HG02623 (cell line): ENCODE results near the gene MALRD1.

Experiments
- ATAC-seq: cut with Tn5 transposase; IDR thresholded peaks from one replicate; pipeline ENCODE4 v1.9.1; 2021; ENCODE audit warnings: moderate library complexity; ENCODE audit not compliant: unreplicated experiment

MALRD1 gene

DNA sequence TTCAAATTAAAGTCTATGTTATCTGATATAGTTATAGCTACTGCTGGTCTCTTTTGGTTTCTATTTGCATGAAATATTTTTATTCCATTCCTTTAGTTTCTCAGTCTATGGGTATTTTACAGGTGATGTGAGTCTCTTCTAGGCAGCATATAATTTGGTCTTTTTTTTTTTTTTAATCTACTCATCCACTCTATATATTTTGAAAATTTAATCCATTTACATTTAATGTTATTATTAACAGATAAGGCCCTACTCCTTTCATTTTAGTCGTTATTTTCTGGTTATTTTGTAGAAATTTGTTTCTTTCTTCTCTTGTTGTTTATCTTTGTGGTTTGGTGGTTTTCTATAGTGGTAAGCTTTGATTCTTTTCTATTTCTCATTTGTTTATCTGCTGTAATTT is 58.8 kb downstream of the MALRD1 start:
- ATAC-seq: no peak

DNA sequence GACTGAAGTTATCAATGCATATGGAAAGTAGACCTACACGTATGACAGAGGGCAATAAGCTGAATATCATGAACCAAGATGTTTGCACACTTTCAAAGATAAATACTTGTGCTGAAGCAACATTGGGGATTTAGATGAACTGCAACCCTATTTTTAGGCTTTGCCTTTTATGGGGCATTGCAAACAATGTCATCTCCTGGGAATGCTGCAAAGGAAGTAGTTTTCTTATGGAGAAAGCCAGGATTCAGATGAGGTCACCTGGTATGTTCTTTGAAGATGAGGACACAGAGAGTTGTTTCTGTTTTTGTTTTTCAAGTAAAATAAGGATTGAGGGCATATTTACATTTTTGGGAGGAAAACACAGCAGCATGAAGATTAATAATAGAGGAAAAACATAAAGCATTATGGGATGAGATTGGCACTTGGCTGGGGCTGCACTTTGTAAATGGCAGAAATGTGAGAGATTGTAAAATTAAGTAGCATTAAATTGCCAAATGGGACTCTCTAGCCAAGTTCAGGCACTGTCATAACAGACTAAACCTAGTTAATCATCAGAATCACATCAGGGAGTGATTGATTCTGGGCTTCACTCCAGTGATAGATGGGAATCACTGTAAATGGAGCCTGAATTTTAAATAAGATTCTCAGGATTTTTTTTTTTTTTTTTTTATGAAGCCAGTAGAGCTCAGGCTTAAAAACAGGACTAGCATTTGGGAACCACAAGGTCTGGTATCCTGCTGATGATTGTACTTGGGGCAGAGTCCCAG is 63.1 kb downstream of the MALRD1 start:
- ATAC-seq: no peak

DNA sequence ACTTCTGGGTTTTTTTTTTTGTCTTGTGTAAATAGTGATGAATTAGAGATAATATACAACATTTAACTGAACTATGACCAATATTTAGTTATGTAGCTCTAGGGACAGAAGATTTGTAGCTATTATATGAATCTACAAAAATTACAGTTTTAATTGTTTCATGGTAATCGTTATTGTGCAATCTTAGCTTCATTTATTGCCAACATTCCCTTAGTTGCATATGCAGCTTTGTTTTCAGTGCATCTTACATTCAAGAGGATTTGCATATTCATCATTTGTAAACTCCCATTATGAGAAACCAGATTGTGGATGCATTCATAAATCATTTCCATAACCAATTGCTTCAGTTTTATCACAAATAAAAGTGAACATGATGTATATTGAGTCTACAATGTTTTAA is 68.8 kb downstream of the MALRD1 start:
- no peak for ATAC-seq

DNA sequence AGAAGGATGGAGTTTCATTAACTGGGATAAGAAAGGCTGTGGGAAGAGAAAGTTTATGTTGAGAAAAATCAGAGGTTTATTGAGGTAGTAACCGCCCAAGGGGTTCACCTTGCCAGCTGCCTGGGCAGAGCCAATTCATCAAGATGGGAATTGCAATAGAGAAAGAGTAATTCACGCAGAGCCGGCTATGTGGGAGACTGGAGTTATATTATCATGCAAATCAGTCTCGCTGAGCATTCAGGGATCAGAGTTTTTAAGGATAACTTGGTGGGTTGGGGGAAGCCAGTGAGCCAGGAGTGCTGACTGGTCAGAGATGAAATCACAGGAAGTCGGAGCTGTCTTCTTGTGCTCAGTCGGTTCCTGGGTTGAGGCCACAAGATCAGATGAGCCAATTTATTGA is 70.6 kb downstream of the MALRD1 start:
- ATAC-seq: no peak

DNA sequence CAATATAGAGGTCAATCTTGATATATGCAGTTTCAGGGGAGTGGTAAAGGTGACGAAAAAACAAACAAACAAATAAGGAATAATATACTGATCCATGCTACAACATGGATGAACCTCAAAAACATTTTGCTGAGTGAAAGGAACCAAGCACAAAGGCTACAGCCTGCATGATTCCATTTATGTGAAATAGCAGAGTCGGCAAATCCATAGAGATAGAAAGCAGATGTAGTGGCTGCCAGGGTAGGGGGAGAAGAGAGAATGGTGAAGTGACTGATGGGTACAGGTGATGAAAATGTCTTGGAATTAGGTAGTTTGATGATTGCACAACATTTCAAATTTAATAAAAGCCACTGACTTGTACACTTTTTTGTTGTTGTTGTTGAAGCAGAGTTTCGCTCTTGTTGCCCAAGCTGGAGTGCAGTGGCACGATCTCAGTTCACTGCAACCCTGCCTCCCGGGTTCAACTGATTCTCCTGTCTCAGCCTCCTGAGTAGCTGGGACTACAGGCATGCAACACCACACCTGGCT is 71.8 kb downstream of the MALRD1 start:
- ATAC-seq: no peak

DNA sequence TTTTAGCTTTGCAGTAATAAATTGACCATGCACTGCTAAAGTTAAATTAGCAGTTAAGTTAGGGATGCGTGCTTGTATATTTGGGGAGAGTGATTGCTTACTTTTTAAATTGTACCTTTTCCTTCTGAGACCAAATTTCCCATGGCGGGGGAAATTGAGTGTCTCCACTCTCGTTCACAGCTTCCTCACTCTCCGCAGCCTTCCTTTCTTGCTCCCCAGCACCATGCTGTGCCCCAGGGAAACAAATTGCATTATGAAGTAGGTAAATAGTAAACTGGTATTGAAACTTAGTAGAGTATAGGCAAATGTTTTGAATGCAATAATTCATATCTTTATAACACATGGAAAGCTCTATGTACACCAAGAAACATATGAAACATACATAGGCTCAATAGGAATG is 85.4 kb downstream of the MALRD1 start:
- ATAC-seq: no peak

DNA sequence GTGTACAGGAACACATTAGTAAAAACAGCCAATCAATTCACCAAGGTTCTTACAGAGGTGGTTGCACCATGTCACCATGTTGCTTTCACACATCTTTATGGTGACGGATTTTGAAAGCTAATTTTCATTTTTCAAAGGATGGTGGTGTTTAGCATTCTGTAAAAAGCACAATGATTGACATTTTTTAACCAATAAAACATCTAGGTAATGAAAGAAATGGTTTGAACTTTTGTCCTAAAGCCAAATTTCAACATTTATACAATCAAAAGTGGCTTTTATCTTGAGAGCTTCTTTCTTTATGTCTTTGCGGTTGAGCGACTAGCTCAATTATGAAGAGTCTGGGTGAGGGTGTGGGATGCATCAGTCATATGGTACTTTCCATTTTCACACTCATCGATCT is 94.4 kb downstream of the MALRD1 start:
- ATAC-seq: no peak

DNA sequence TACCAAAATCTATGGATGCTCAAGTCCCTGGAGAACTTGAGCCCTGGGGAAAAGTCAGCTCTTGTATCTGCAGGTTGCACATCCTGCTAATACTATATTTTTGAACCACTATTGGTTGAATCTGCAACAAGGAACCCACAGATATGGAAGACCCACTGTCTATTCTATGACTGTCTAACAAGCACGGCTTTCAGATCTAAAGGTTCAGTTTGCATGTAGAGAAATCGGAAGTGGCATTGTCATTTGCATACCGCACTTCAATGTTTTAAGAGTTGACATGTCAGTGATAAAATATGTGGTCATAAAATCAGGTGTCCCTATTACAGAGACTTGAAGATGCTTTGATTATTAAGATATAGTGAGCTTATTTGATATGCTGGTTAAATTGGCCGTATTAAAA is 95.6 kb downstream of the MALRD1 start:
- no peak for ATAC-seq

DNA sequence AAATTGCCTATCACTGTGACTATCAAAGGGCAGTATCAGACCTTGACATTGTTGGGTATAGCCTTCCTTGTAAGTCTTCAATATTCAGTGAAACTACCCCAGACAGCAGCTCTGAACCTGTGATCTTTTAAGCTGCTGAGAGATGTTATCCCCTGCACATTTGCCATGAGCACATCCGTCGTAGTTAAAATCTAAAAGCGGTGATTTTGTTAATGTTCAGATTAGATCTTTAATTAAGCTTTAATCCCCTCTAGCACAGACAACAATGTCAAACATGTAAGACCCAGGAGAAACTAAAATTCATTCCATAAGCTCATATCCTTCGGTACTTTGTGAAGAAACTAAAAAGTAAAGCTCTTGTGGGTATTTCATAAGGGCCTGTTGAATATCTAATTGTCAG is 105.8 kb downstream of the MALRD1 start:
- ATAC-seq: no peak

DNA sequence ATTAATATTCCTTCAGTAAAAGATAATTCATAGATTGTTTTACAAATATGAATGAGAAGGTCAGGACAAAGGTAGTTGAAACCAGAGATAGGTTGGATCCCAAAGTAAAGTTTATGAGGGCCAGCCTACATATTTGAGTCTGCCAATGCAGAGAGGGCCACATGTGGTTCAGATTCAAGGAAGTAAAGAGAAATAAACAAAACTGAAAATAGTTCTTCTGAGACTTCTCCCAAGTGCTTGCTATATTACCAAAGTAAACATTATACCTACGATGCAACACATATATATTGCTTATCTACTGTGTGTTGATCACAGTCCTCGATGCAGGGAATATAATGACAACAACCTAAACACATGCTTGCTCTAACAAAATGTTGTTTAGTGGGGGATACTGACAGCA is 109.8 kb downstream of the MALRD1 start:
- ATAC-seq: no peak

DNA sequence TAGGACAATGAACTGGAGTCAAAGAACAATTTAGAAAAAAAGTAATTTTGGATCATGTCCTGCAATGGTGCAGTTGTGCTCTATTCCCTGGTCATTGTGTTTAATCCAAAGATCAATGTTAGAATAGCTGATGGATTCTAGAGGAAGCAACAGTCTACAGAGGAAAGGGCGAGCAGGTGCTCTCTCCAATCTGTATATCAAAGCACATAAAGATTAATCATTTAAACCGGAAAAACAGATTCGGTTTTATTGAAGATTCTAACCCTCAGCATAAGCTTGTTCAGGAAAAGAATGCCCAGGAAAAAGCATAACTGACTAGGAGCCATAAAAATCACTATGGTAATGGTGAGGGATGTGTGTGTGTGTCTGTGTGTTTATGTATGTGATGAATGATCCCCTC is 110.3 kb downstream of the MALRD1 start:
- no peak for ATAC-seq

DNA sequence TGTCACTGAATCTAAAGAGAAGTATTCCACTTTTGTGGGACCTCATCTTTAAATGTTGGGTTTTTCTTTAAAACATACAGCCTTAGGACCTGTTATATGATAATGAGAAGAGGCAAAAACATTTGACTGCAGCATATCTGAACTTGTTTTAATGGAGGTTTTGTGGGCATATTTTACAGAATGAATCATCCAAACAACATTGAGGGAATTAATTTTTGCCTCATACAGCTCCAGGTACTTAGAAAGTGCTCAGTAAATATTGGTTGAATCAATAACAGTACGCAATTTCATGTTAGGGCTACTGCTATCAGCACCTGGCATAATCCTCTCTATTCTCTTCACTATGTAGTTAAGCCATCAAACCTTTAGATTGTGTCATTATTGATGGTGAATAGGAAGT is 115.9 kb downstream of the MALRD1 start:
- ATAC-seq: no peak

DNA sequence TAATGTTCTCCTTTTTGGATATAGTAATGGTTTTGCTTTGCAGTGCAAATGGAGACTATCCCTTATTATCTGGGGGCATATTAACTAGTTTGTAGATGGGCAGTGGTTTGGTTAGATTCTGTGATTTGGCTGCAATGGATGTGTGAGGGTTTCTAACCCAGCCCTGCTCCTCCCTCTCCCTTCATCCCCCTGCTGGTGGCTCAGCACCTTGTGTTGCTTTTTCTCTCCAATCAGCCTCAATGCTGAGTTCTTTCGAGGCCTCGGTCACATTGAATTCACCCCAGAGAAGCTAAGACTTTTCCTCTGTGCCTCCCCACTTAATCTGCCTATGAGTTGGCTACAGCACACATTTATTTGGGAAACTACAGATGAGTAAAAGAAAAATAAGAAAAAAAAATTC is 120.0 kb downstream of the MALRD1 start:
- ATAC-seq: no peak

DNA sequence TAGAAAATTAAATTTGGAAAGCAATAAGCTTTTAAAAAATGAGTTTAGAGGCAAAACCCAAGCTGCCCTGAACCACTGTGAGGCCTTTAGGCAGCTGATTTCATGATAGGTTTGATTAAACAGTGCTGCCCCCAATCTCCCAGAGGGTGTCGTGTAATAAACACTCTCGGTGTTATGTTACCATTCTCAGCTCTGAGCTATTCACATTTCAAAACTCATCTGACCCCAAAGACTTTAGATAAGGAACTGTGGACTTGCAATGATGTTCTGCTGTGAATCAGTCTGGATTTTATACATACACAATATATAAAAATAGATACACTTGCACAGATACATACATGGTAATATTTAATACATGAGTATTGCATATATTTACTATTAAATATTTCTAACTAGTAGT is 120.4 kb downstream of the MALRD1 start:
- ATAC-seq: no peak

DNA sequence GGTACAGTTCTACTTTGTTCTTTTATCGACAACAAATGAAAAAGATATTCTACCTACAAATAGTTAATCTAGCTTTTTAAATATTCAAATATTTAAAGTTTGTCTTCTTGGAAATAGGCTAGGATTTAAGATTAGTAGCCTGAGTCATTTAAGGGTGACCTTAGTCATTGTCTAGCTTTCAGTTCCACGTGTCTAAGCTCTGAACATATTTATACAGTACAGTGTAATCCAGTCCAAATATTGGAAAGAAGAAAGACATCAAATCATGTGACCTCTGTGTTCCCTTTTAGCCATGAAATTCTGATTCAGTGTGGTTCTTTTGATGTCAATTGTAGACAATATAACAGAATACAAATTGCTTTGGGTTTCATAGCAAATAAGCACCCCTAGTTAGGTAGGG is 121.1 kb downstream of the MALRD1 start:
- ATAC-seq: no peak

DNA sequence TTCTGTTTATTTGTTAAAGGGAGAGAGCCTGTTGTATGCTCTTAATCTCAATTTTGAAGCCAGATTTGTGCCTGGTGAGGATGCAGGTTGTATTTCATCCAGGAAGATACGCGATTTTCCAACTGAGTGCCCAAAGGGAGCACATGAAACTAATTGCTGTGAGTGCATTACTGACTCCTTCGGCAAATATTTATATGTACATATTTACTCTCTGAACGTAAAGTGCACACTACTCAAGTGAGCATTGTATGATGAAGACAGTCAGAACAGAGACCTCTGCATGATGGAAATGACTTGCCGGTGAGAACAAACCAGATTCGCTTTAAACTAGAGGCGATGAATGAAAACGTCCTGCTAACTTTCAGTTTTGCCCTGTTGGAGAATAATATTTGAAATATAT is 130.1 kb downstream of the MALRD1 start:
- no peak for ATAC-seq

DNA sequence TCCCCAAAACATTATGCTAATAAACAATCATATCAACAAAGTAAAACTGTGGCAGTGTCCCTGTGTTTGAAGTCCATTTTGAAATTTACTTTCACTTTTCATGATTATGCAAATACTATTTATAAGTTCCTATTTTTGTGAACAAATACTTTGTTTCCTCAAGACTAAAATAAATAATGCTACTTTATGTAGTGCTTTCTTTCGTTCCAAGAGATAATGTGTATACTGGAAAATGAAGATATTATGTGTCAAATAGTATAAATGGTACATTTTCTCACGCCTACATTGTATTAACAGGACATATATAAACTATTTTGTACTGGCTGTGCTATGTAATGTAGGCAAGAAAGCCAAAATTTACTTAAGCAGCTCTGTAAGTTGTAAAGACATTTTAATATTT is 136.3 kb downstream of the MALRD1 start:
- ATAC-seq: no peak

DNA sequence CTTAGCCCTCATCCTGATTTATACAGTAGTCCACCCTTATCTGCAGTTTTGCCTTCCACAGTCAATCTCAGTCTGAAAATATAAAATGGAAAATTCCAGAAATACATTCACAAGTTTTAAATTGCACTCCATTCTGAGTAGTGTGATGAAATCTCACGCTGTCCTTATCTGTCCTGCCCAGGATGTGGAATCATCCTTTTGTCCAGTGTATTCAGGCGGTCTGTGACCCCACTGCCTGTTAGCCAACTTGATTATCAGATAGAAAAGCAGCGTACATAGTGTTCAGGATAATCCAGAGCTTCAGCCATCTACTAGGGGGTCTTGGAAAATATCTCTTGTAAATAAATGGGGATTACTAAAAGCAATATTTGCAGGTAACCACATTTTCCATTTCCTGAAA is 146.3 kb downstream of the MALRD1 start:
- no peak for ATAC-seq

DNA sequence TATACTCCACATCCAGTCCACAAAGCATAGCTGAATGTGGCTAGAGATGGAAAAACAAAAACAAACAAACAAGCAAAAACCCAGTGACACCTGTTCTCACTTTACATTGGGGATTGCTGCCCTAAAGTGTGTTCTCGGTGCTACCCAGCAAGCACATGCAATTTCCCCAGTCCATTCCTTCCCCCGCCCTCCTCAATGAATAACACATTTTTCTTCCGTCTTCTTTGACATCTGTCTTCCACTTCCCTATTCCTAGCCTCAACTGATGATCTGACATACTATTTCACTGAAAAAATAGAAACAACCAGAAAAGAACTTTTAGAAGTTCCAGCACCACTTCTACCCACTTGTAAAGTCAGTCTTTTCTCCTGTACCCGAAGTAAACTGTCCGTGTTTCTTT is 147.1 kb downstream of the MALRD1 start:
- no peak for ATAC-seq

DNA sequence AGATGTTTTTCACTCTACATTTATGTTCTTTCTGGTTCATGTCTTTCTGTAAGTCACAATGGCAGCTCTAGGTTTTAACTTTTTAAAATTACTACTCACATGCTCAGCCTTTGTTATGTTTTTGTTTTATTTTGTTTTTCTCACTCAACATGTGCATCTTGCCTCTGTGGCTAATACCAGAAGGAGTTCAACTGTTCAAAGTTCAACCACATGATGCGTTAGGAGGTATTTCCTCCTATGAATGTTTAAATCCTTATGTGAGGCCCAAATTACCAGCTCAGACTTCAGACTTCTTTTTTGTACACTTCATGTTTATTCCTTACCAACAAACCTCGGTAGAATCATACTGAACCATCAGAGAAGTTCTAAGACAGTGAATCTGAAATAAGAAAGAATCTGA is 151.6 kb downstream of the MALRD1 start:
- no peak for ATAC-seq

DNA sequence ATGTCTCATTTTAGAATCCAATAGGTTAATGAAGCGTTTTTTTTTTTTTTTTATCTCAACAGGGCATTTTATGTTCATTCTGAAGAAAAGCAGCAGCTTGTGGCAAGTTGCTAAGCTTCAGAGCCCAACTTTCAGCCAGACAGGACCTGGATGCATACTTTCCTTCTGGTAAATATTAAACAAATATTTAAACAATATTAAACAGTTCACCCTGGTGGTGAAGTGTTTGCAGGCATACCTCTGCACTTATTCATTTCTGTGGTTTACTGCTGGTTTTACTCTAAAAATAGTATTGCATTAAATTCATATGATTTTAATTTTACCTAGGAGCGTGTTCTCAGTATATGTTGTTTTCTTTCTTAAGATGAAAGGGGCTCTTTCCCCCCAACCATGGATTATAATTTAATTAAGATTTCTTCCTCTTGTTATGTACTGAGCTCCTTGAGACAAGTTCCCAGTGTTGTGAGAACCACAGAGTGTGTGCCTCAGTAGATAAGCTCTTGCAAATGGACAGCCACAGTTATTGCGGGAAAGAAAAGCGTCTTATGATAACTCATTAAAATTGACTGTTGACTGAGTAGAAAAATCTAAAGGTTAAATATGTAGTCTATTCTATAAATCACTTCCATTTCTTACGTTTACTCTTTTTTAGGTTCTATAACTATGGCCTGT is 155.8 kb downstream of the MALRD1 start:
- ATAC-seq: no peak

DNA sequence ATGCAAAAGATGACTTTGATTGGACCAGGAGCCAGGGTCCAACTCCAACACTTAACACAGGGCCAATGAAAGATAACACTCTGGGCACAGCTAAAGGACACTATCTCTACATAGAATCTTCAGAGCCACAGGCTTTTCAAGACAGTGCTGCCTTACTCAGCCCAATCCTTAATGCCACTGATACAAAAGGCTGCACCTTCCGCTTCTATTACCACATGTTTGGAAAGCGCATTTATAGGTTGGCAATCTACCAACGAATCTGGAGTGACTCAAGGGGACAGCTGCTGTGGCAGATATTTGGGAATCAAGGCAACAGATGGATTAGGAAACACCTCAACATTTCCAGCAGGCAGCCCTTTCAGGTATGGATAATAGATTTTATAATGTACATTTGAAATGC is 160.7 kb downstream of the MALRD1 start:
- ATAC-seq: no peak

DNA sequence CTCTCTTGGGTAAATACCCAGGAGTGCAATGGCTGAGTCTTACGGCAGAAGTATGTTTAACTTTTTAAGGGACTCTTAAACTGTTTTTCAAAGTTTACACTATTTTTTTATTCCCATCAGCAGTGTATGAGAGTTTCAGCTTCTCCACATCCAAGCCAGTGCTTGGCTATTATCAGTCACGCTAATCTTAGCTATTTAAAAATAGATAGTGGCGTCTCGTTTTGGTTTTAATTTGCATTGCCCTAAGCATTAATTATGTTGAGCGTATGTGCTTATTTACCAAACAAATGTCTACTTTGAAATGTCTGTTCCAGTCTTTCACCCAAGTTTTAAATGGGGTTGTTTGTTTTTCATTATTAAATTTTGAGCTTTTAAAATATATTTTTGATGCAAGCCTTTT is 164.0 kb downstream of the MALRD1 start:
- ATAC-seq: no peak
